CD14-positive monocyte (primary cell): ENCODE data around the gene LIMK2. TPM values are rescaled to one million over a fixed set of nuclear protein-coding genes. Genes with fewer than 3 reads are reported as not detected.
A peak's percentile ranks its signal among the peaks of the same experiment; 100 is the strongest.

Source experiments
- DNase-seq, 3 donors: peaks; one replicate each; pipeline ENCODE4 v3.0.0-alpha.2; 2011 to 2022
- H2AFZ ChIP-seq: 2 replicates; pipeline ENCODE4 v1.6.0; 2012; ENCODE audit warnings: mild to moderate bottlenecking, low read depth, low read length, inconsistent platforms; ENCODE audit not compliant: insufficient read depth, poor library complexity, severe bottlenecking
- H3K27ac ChIP-seq, 2 donors: 1 replicate in 1 of 2; 2 replicates in 1 of 2; pipeline ENCODE4 v1.5.1; 2012 to 2013; ENCODE audit warnings: low read length in 2 of 2, control low read depth in 1 of 2, inconsistent platforms in 1 of 2, low read depth in 1 of 2, mild to moderate bottlenecking in 1 of 2
- H3K27me3 ChIP-seq, 2 donors: one replicate each; pipeline versions ENCODE4 v1.6.0 to v1.6.1; 2011 to 2013; ENCODE audit warnings: low read length in 2 of 2; ENCODE audit not compliant: control insufficient read depth in 2 of 2, insufficient read depth in 2 of 2
- H3K36me3 ChIP-seq, 2 donors: replicated peaks in 1 of 2; 1 replicate in 1 of 2; 2 replicates in 1 of 2; pipeline versions ENCODE4 v1.5.1 to v1.6.1; 2012 to 2013; ENCODE audit warnings: low read length in 2 of 2, control low read depth in 1 of 2, inconsistent platforms in 1 of 2, mild to moderate bottlenecking in 1 of 2; ENCODE audit not compliant: insufficient read depth in 2 of 2, control insufficient read depth in 1 of 2
- H3K4me1 ChIP-seq, 2 donors: 1 replicate in 1 of 2; 2 replicates in 1 of 2; pipeline versions ENCODE4 v1.5.1 to v1.6.1; 2012 to 2013; ENCODE audit warnings: low read length in 2 of 2, control low read depth in 1 of 2, inconsistent platforms in 1 of 2, mild to moderate bottlenecking in 1 of 2, moderate library complexity in 1 of 2; ENCODE audit not compliant: insufficient read depth in 2 of 2, control insufficient read depth in 1 of 2
- H3K4me2 ChIP-seq: replicated peaks from 2 replicates; pipeline ENCODE3; 2012; ENCODE audit warnings: low read length, moderate library complexity, mild to moderate bottlenecking; ENCODE audit not compliant: poor library complexity, severe bottlenecking; ENCODE audit errors: extremely low read depth
- H3K4me3 ChIP-seq, 3 experiments: fragments of 200-600 bp in 1 of 3; sonication (generic) in 1 of 3; replicated peaks in 1 of 3; 1 replicate in 2 of 3; 2 replicates in 1 of 3; pipeline ENCODE4 v1.5.1; 2011 to 2013; ENCODE audit warnings: low read length in 3 of 3, mild to moderate bottlenecking in 3 of 3, control low read depth in 2 of 3, low read depth in 2 of 3, inconsistent platforms in 1 of 3, moderate library complexity in 1 of 3
- H3K79me2 ChIP-seq: 2 replicates; pipeline ENCODE4 v1.6.0; 2012; ENCODE audit warnings: mild to moderate bottlenecking, control low read depth, inconsistent platforms, low read length, moderate library complexity; ENCODE audit not compliant: insufficient read depth
- H3K9ac ChIP-seq: 2 replicates; pipeline ENCODE4 v1.6.0; 2017; ENCODE audit warnings: low read length, mild to moderate bottlenecking; ENCODE audit not compliant: insufficient read depth, poor library complexity, severe bottlenecking
- H3K9me3 ChIP-seq, 2 donors: replicated peaks in 1 of 2; 1 replicate in 1 of 2; 2 replicates in 1 of 2; pipeline versions ENCODE4 v1.5.1 to v1.6.1; 2012 to 2013; ENCODE audit warnings: low read length in 2 of 2, control low read depth in 1 of 2; ENCODE audit not compliant: control insufficient read depth in 1 of 2, insufficient read depth in 1 of 2
- H4K20me1 ChIP-seq: 2 replicates; pipeline ENCODE4 v1.6.0; 2012; ENCODE audit warnings: mild to moderate bottlenecking, low read length, control low read depth, moderate library complexity; ENCODE audit not compliant: insufficient read depth
- H3K27ac Mint-ChIP-seq, 7 donors: one replicate each; pipeline ENCODE4 v1.8.0; 2020; ENCODE audit warnings: mild to moderate bottlenecking in 7 of 7, mixed read lengths in 7 of 7, moderate library complexity in 6 of 7, inconsistent platforms in 2 of 7
- H3K27me3 Mint-ChIP-seq, 3 donors: one replicate each; pipeline ENCODE4 v1.8.0; 2021 to 2022; ENCODE audit warnings: low read depth in 3 of 3, mild to moderate bottlenecking in 3 of 3, mixed read lengths in 3 of 3, moderate library complexity in 3 of 3, inconsistent platforms in 1 of 3
- H3K36me3 Mint-ChIP-seq, 2 donors: one replicate each; pipeline ENCODE4 v1.8.0; 2020; ENCODE audit warnings: mixed read lengths in 2 of 2, inconsistent platforms in 1 of 2, mild to moderate bottlenecking in 1 of 2
- H3K4me1 Mint-ChIP-seq: one replicate; pipeline ENCODE4 v1.8.0; 2020; ENCODE audit warnings: mild to moderate bottlenecking, mixed read lengths
- H3K4me3 Mint-ChIP-seq, 2 donors: one replicate each; pipeline ENCODE4 v1.8.0; 2020; ENCODE audit warnings: mild to moderate bottlenecking in 2 of 2, mixed read lengths in 2 of 2, moderate library complexity in 1 of 2
- H3K9me3 Mint-ChIP-seq, 7 donors: one replicate each; pipeline ENCODE4 v1.8.0; 2020 to 2022; ENCODE audit warnings: mixed read lengths in 7 of 7, mild to moderate bottlenecking in 6 of 7, moderate library complexity in 6 of 7, inconsistent platforms in 2 of 7
- CTCF ChIP-seq: fragments of 200-600 bp; IDR thresholded peaks from one replicate; pipeline ENCODE4 v1.8.0; 2022; ENCODE audit warnings: antibody characterized with exemption, mild to moderate bottlenecking
- WGBS: methylation state at CpG from one replicate; pipeline ENCODE4 v1.1.5; 2013; ENCODE audit warnings: missing lambda C conversion rate; ENCODE audit not compliant: insufficient coverage; 5-methylcytosine and 5-hydroxymethylcytosine counted together
- intact Hi-C, 2 donors: fragments of 100-400 bp; cut with micrococcal nuclease; formaldehyde crosslinking; loops; one replicate each; pipeline versions ENCODE4 v1.15.0 to v1.15.1; 2023
- polyA plus RNA-seq, 3 donors: library from polyadenylated mRNA; depleted of rRNA in 1 of 3; unstranded in 2 of 3; stranded (reverse) in 1 of 3; fragments of 300-500 nt in 2 of 3; fragments of >200 nt in 1 of 3; fragmentation: Illumina TruSeq in 2 of 3; gene quantifications; 1 replicate in 2 of 3; 2 replicates in 1 of 3; pipeline ENCODE4 v1.2.3, GENCODE V29; 2012 to 2021

The LIMK2 gene
- polyA plus RNA-seq, 3 donors, result 5.5 to 14.2 (median 10.1) TPM

DNA sequence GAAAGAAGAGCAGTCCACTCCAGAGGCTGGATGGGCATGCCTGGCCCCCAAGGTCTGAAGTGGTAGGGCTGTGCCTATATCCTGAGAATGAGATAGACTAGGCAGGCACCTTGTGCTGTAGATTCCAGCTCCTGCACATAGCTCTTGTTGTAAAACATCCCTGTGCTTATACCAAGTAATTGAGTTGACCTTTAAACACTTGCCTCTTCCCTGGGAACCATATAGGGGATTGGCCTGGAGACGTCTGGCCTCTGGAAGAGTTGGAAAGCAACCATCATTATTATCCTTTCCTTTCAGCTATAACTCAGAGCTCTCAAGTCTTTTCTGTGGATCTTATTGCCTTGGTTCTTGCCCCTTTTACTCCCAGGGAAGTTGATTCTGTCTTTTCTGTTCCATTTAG lies 15.1 kb downstream of the LIMK2 start:
- Histone ChIP-seq H3K4me3 (no peak overlapping the region), H3K79me2 (peaks cover 49% of the 10 kb centered on the region), H3K27me3 (no peaks in the 10 kb centered on the region), H3K4me1 (peaks cover 67 to 74% of the 10 kb centered on the region in 2 donors), H3K9ac (no peak overlapping the region), H4K20me1 (no peaks in the 10 kb centered on the region), H3K36me3 (peaks cover 5 to 20% of the 10 kb centered on the region in 2 donors), H2AFZ (no peak overlapping the region), H3K4me2 (no peak overlapping the region), H3K27ac (peak overlapping the region in 1 of 2 donors; percentile 96), H3K9me3 (no peaks in the 10 kb centered on the region)
- Mint-ChIP-seq H3K4me3 (no peak overlapping the region), H3K27me3 (no peaks in the 10 kb centered on the region), H3K9me3 (no peaks in the 10 kb centered on the region), H3K27ac (peak overlapping the region; percentile 10 to 99 (median 94)), H3K4me1 (peaks cover 69% of the 10 kb centered on the region), H3K36me3 (peaks cover 27 to 39% of the 10 kb centered on the region in 2 donors)
- DNase-seq, result no peak
- intact Hi-C loops, result loop anchor here in 1 of 2 donors (2.0 to 10.0 kb wide), 2 partner anchors 14 to 72 kb away; partner anchors contain the start of gene LIMK2
- TF ChIP-seq CTCF, result no peak
- no CpG with 5 or more reads among the region's 1 CpG for WGBS

DNA sequence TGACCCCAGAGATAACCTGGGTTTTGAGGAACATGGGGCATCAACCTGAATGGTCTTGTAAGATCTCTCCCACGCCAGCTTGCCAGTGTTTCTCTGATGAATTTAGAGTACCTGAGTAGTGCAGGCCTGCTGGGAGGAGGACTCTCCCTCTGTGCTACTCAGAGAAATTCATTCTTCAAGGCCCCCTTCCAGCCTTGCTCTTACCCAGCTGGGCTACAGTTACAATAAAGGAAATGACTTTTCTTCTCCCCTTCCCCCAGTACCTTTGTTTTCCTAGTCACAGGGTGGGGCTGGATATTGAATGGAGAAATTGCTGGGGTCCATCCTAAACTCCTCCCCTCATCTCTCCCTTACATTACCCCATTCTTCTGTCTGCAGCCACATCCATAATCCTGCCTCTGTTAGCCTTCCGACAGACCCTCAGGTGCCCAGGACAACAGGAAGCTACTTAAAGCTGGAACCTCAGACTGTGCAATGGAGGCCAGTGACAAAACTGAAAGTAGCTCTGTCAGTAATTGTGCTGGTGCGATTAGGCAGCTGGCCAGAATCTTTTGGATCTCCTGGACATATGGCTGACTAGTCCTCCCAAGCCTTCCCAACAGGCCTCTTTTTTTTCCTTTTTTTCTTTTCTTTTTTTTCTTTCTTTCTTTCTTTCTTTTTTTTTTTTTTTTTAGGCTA lies 17.4 kb downstream of the LIMK2 start:
- intact Hi-C loops, result loop anchor here (2.0 to 10.0 kb wide), 7 partner anchors 17 to 265 kb away; partner anchors contain the start of genes SELENOM (in 2 of the 2), LIMK2 (in 1 of the 2), MORC2 (in 1 of the 2) and PIK3IP1 (in 1 of the 2)
- Histone ChIP-seq H3K9ac (peak overlapping the region; percentile 63), H3K79me2 (peaks cover 43% of the 10 kb centered on the region), H3K9me3 (no peaks in the 10 kb centered on the region), H2AFZ (no peak overlapping the region), H3K4me2 (peak overlapping the region; percentile 60), H3K4me3 (peak overlapping the region in 1 of 3 experiments; percentile 48), H3K27me3 (no peaks in the 10 kb centered on the region), H3K27ac (peak overlapping the region; percentile 96), H4K20me1 (no peaks in the 10 kb centered on the region), H3K36me3 (peaks cover 5 to 20% of the 10 kb centered on the region in 2 donors), H3K4me1 (peaks cover 68 to 74% of the 10 kb centered on the region in 2 donors)
- peak overlapping the region; percentile 94 to 99 (median 99) for H3K27ac Mint-ChIP-seq
- no peaks in the 10 kb centered on the region for H3K27me3 Mint-ChIP-seq
- H3K9me3 Mint-ChIP-seq, result no peaks in the 10 kb centered on the region
- peak overlapping the region; percentile 61 to 83 for H3K4me3 Mint-ChIP-seq
- 22% methylated on average over 1 of the region's 3 CpGs for WGBS
- no peak for TF ChIP-seq CTCF
- H3K36me3 Mint-ChIP-seq, result peaks cover 30 to 58% of the 10 kb centered on the region in 2 donors
- DNase-seq, result peak in 2 of 3 donors; percentile 69 to 73
- peaks cover 70% of the 10 kb centered on the region for H3K4me1 Mint-ChIP-seq
